GM12891 (cell line): ENCODE results near the gene SLC35B1.

Source experiments
- PAX5 ChIP-seq: IDR thresholded peaks from 2 replicates; pipeline ENCODE4 v1.6.1; 2011; ENCODE audit warnings: low read length, moderate library complexity, mild to moderate bottlenecking; ENCODE audit not compliant: insufficient read depth, severe bottlenecking
- POLR2A ChIP-seq: IDR thresholded peaks from 2 replicates; pipeline ENCODE4 v1.6.1; 2011; ENCODE audit warnings: low read depth, low read length, control low read depth
- POLR2AphosphoS5 ChIP-seq: IDR thresholded peaks from 2 replicates; pipeline ENCODE4 v1.6.1; 2011; ENCODE audit warnings: low read depth, low read length, control low read depth
- POU2F2 ChIP-seq: IDR thresholded peaks from 2 replicates; pipeline ENCODE4 v1.6.1; 2011; ENCODE audit warnings: low read depth, mild to moderate bottlenecking, control low read depth, low read length, moderate library complexity
- SPI1 ChIP-seq: IDR thresholded peaks from 2 replicates; pipeline ENCODE4 v1.6.1; 2011; ENCODE audit warnings: low read depth, low read length, control low read depth
- TAF1 ChIP-seq: IDR thresholded peaks from 2 replicates; pipeline ENCODE4 v1.6.1; 2011; ENCODE audit warnings: low read depth, low read length, control low read depth

- TF ChIP-seq POLR2AphosphoS5 (no peak), SPI1 (no peak), POLR2A (no peak), TAF1 (no peak), POU2F2 (no peak), PAX5 (no peak)
These were observed 49.5 kb upstream of the SLC35B1 start for GRCh38 chr17:49757151-49757777.
